ENCODE data around the gene TRIM46.

DNA sequence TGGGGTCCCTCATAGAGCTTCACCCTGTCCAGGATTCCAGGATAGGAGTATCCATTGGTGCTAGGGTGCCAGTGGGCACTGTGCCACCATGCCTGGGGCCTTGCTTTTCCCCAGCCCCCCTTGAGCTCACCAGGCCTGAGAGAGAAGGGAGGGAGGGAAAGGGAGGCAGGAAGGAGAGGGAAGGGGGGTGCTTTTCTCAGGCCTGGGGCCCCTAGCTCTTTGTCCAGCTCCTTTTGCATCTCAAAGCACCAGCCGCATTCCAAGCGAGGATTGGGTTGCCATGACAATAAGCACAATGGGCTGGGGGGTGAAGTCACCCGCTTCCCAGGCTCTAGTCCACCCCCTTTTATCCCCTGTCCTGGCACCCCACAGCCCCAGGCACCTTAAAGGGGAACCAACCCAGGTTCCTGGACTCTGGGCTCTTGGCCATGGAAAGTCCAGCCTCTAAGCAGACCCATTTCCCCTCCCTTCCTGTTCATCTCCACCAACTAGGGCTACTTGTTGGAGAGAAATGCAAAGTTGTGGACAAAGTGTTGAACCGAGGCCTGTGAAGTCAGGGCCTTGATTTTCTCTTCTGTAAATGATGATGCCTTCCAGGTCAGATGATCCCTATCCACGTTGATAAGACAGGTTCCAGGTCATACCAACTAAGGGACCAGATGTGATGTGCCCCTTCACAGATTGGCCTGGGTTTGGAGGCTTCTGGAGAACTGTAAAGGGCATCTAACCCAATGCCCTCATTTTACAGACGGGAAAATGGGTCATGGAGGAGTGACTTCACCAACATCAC is 22.6 kb downstream of the TRIM46 start:
- TF ChIP-seq, protein P1, sequence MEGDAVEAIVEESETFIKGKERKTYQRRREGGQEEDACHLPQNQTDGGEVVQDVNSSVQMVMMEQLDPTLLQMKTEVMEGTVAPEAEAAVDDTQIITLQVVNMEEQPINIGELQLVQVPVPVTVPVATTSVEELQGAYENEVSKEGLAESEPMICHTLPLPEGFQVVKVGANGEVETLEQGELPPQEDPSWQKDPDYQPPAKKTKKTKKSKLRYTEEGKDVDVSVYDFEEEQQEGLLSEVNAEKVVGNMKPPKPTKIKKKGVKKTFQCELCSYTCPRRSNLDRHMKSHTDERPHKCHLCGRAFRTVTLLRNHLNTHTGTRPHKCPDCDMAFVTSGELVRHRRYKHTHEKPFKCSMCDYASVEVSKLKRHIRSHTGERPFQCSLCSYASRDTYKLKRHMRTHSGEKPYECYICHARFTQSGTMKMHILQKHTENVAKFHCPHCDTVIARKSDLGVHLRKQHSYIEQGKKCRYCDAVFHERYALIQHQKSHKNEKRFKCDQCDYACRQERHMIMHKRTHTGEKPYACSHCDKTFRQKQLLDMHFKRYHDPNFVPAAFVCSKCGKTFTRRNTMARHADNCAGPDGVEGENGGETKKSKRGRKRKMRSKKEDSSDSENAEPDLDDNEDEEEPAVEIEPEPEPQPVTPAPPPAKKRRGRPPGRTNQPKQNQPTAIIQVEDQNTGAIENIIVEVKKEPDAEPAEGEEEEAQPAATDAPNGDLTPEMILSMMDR (conservative IDR thresholded peaks at IDR 0.05; ENCODE audit: low read depth, low read length): no peak
- TF ChIP-seq EZH2 (IDR thresholded peaks at IDR 0.05; ENCODE audit: low read length, unreplicated experiment): no peak
- TF ChIP-seq EZH2phosphoT487 (IDR thresholded peaks at IDR 0.05; ENCODE audit: borderline replicate concordance, low read length): no peak

All from PC-3 (cell line).